HEK293 (cell line): ENCODE measurements around the gene ITPR2.

Experiments
- CTCF ChIA-PET: fragments of 350-600 bp; formaldehyde crosslinking; extraction: SDS; loops from one replicate; lab custom pipeline; 2021; ENCODE audit warnings: antibody characterized with exemption; lab: Yijun Ruan, JAX
- POLR2A ChIA-PET: fragments of 300-600 bp; formaldehyde crosslinking; extraction: SDS; loops from one replicate; lab custom pipeline; 2020; ENCODE audit warnings: antibody characterized with exemption, inconsistent platforms; lab: Yijun Ruan, JAX
- H3K27ac ChIP-seq: fragments of 200-500 bp; sonication (Bioruptor generic); 2 replicates; pipeline ENCODE4 v1.5.1; 2014; ENCODE audit warnings: low read depth, low read length, control low read depth, inconsistent platforms; ENCODE audit errors: extremely low read depth
- H3K36me3 ChIP-seq, 2 experiments: fragments of 200-500 bp in 1 of 2; sonication (Bioruptor generic) in 1 of 2; 1 replicate in 1 of 2; 2 replicates in 1 of 2; pipeline ENCODE4 v1.5.1; 2014 to 2017; ENCODE audit warnings: inconsistent platforms in 2 of 2, low read length in 2 of 2; ENCODE audit not compliant: control insufficient read depth in 2 of 2, insufficient read depth in 1 of 2
- H3K4me1 ChIP-seq: fragments of 200-500 bp; sonication (Bioruptor generic); 2 replicates; pipeline ENCODE4 v1.5.1; 2014; ENCODE audit warnings: mild to moderate bottlenecking, low read length, inconsistent platforms; ENCODE audit not compliant: control insufficient read depth, insufficient read depth
- H3K4me3 ChIP-seq: 2 replicates; pipeline ENCODE4 v1.5.1; 2011; ENCODE audit warnings: low read depth, mild to moderate bottlenecking, control low read depth, low read length, moderate library complexity
- H3K9me3 ChIP-seq: fragments of 200-500 bp; sonication (Bioruptor generic); 2 replicates; pipeline ENCODE4 v1.5.1; 2014; ENCODE audit warnings: low read depth, low read length, inconsistent platforms; ENCODE audit not compliant: control insufficient read depth, insufficient read depth
- BCL11A ChIP-seq: fragments of 450-650 bp; formaldehyde crosslinking; IDR thresholded peaks from 2 replicates; pipeline ENCODE4 v1.5.1; 2016; ENCODE audit warnings: low read depth, missing biosample characterization, missing genetic modification characterization
- BCL11B ChIP-seq: fragments of 450-650 bp; formaldehyde crosslinking; IDR thresholded peaks from 2 replicates; pipeline ENCODE4 v1.5.1; 2016; ENCODE audit warnings: low read depth, missing biosample characterization, missing genetic modification characterization
- CTCF ChIP-seq: fragments of 450-650 bp; formaldehyde crosslinking; IDR thresholded peaks from 2 replicates; pipeline ENCODE4 v1.5.1; 2016; ENCODE audit warnings: missing biosample characterization, missing genetic modification characterization
- FEZF1 ChIP-seq: fragments of 450-650 bp; formaldehyde crosslinking; IDR thresholded peaks from 2 replicates; pipeline ENCODE4 v1.5.1; 2016; ENCODE audit warnings: missing biosample characterization, missing genetic modification characterization
- GLI2 ChIP-seq: fragments of 450-650 bp; formaldehyde crosslinking; IDR thresholded peaks from 2 replicates; pipeline ENCODE4; 2017; ENCODE audit warnings: missing biosample characterization, missing genetic modification characterization, low read depth, borderline replicate concordance
- HOXA7 ChIP-seq: sonication (generic); formaldehyde crosslinking; IDR thresholded peaks from 2 replicates; pipeline ENCODE4 v1.8.1; 2022; ENCODE audit warnings: missing genetic modification reagents, borderline replicate concordance
- HOXC10 ChIP-seq: sonication (generic); formaldehyde crosslinking; IDR thresholded peaks from 2 replicates; pipeline ENCODE4 v1.8.1; 2023; ENCODE audit warnings: mild to moderate bottlenecking, missing genetic modification reagents
- MEIS1 ChIP-seq: sonication (generic); formaldehyde crosslinking; IDR thresholded peaks from 2 replicates; pipeline ENCODE4 v1.8.1; 2022; ENCODE audit warnings: missing genetic modification reagents, mild to moderate bottlenecking, borderline replicate concordance
- MZF1 ChIP-seq: fragments of 450-650 bp; formaldehyde crosslinking; IDR thresholded peaks from 2 replicates; pipeline ENCODE4 v1.5.1; 2017; ENCODE audit warnings: missing biosample characterization, missing genetic modification characterization, borderline replicate concordance
- REST ChIP-seq: fragments of 450-650 bp; formaldehyde crosslinking; IDR thresholded peaks from 2 replicates; pipeline ENCODE4 v1.5.1; 2016; ENCODE audit warnings: missing biosample characterization, missing genetic modification characterization
- SCRT2 ChIP-seq: fragments of 450-650 bp; formaldehyde crosslinking; IDR thresholded peaks from 2 replicates; pipeline ENCODE4 v1.5.1; 2016; ENCODE audit warnings: missing biosample characterization, missing genetic modification characterization
- ZBTB26 ChIP-seq: fragments of 450-650 bp; formaldehyde crosslinking; optimal IDR thresholded peaks from 2 replicates; pipeline ENCODE3; 2016; ENCODE audit warnings: missing biosample characterization, mild to moderate bottlenecking, missing genetic modification characterization
- ZFP37 ChIP-seq: fragments of 450-650 bp; formaldehyde crosslinking; IDR thresholded peaks from 2 replicates; pipeline ENCODE4 v1.5.1; 2016; ENCODE audit warnings: missing biosample characterization, missing genetic modification characterization
- ZNF174 ChIP-seq: fragments of 450-650 bp; formaldehyde crosslinking; IDR thresholded peaks from 2 replicates; pipeline ENCODE4 v1.5.0; 2017; ENCODE audit warnings: missing biosample characterization, mild to moderate bottlenecking, missing genetic modification characterization
- ZNF2 ChIP-seq: fragments of 450-650 bp; formaldehyde crosslinking; IDR thresholded peaks from 2 replicates; pipeline ENCODE4 v1.5.1; 2016; ENCODE audit warnings: missing biosample characterization, missing genetic modification characterization
- ZNF24 ChIP-seq: fragments of 450-650 bp; formaldehyde crosslinking; IDR thresholded peaks from 2 replicates; pipeline ENCODE4 v1.5.1; 2016; ENCODE audit warnings: missing biosample characterization, missing genetic modification characterization
- ZNF335 ChIP-seq: fragments of 450-650 bp; formaldehyde crosslinking; conservative IDR thresholded peaks from 2 replicates; pipeline ENCODE4 v1.5.1; 2016; ENCODE audit warnings: missing biosample characterization, missing genetic modification characterization
- ZNF362 ChIP-seq: fragments of 450-650 bp; formaldehyde crosslinking; IDR thresholded peaks from 2 replicates; pipeline ENCODE4 v1.5.1; 2016; ENCODE audit warnings: missing biosample characterization, missing genetic modification characterization
- ZNF366 ChIP-seq: fragments of 450-650 bp; formaldehyde crosslinking; conservative IDR thresholded peaks from 2 replicates; pipeline ENCODE4 v1.5.1; 2016; ENCODE audit warnings: missing biosample characterization, missing genetic modification characterization
- ZNF37A ChIP-seq: fragments of 450-650 bp; IDR thresholded peaks from 2 replicates; pipeline ENCODE4 v1.5.1; 2018; ENCODE audit warnings: missing biosample characterization, missing genetic modification characterization
- ZNF521 ChIP-seq: fragments of 450-650 bp; formaldehyde crosslinking; IDR thresholded peaks from 2 replicates; pipeline ENCODE4 v1.5.1; 2017; ENCODE audit warnings: missing biosample characterization, mild to moderate bottlenecking, missing genetic modification characterization
- ZNF549 ChIP-seq: fragments of 450-650 bp; IDR thresholded peaks from 2 replicates; pipeline ENCODE4 v1.5.1; 2018; ENCODE audit warnings: missing biosample characterization, missing genetic modification characterization, mild to moderate bottlenecking, inconsistent platforms, moderate library complexity
- ZNF600 ChIP-seq: fragments of 450-650 bp; formaldehyde crosslinking; IDR thresholded peaks from 2 replicates; pipeline ENCODE4 v1.5.1; 2016; ENCODE audit warnings: missing biosample characterization, missing genetic modification characterization
- ZNF677 ChIP-seq: fragments of 450-650 bp; IDR thresholded peaks from 2 replicates; pipeline ENCODE4 v1.5.0; 2018; ENCODE audit warnings: missing biosample characterization, mild to moderate bottlenecking, missing genetic modification characterization, moderate library complexity
- ZSCAN18 ChIP-seq: fragments of 450-650 bp; formaldehyde crosslinking; IDR thresholded peaks from 2 replicates; pipeline ENCODE4 v1.5.1; 2016; ENCODE audit warnings: missing biosample characterization, missing genetic modification characterization
- ZSCAN23 ChIP-seq: fragments of 450-650 bp; formaldehyde crosslinking; IDR thresholded peaks from 2 replicates; pipeline ENCODE4 v1.5.1; 2016; ENCODE audit warnings: missing biosample characterization, missing genetic modification characterization

The ITPR2 gene

GRCh38 chr12:26557326-26557725 lies 275.7 kb downstream of the ITPR2 start:
- POLR2A ChIA-PET = no interaction called here
- no peaks in the 10 kb centered on the region for H3K4me1 ChIP-seq
- CTCF ChIA-PET = interaction anchor here (0.6 kb wide), 2 partner anchors 211 to 240 kb away, joined by 3 read pairs; no protein-coding TSS in a partner anchor
- no peaks in the 10 kb centered on the region for H3K9me3 ChIP-seq
- no peaks in the 10 kb centered on the region for H3K36me3 ChIP-seq
- no peak overlapping the region for H3K27ac ChIP-seq
- no peak overlapping the region for H3K4me3 ChIP-seq
- TF ChIP-seq GLI2 (tag by site-specific recombination) = no peak
- TF ChIP-seq ZNF362 = no peak
- no peak for TF ChIP-seq ZNF366 (tag by site-specific recombination)
- no peak for TF ChIP-seq ZNF24
- TF ChIP-seq REST (tag by site-specific recombination) = no peak
- no peak for TF ChIP-seq HOXA7 (CRISPR knock-in tag)
- TF ChIP-seq ZNF37A (tag by site-specific recombination) = no peak
- TF ChIP-seq ZBTB26 (tag by site-specific recombination) = no peak
- no peak for TF ChIP-seq ZFP37

GRCh38 chr12:26556916-26557315 lies 276.1 kb downstream of the ITPR2 start:
- no peak overlapping the region for H3K27ac ChIP-seq
- H3K4me3 ChIP-seq = no peak overlapping the region
- ChIA-PET POLR2A (no interaction called here), CTCF (interaction anchor here (0.6 kb wide), 2 partner anchors 211 to 239 kb away, joined by 3 read pairs; no protein-coding TSS in a partner anchor)
- TF ChIP-seq ZNF521 (tag by site-specific recombination) (no peak), ZNF600 (tag by site-specific recombination) (no peak), ZNF549 (no peak), ZNF335 (tag by site-specific recombination) (no peak), MEIS1 (no peak), ZSCAN18 (tag by site-specific recombination) (no peak), HOXC10 (CRISPR knock-in tag) (no peak), ZNF2 (tag by site-specific recombination) (no peak), ZNF677 (no peak), ZNF174 (tag by site-specific recombination) (no peak), SCRT2 (tag by site-specific recombination) (no peak), BCL11B (tag by site-specific recombination) (no peak), FEZF1 (tag by site-specific recombination) (no peak), MZF1 (no peak), BCL11A (tag by site-specific recombination) (no peak), ZSCAN23 (no peak), CTCF (tag by site-specific recombination) (no peak)
- no peaks in the 10 kb centered on the region for H3K9me3 ChIP-seq
- H3K36me3 ChIP-seq = no peaks in the 10 kb centered on the region
- H3K4me1 ChIP-seq = no peaks in the 10 kb centered on the region
